Left ventricle myocardium inferior (tissue), 1 donor: ENCODE results near the gene CEBPB. TPM values are rescaled to one million over a fixed set of nuclear protein-coding genes. Genes with fewer than 3 reads are reported as not detected.
"Not testable (repeated sequence)": the region's sequence is repeated elsewhere in the genome, so short reads cannot be mapped to it uniquely, and the experiment has no call there.

Experiments
- DNase-seq: peaks from one replicate; pipeline ENCODE4 v3.0.0-alpha.2; 2020
- H3K27ac ChIP-seq: fragments of 200-600 bp; replicated peaks from 2 replicates; pipeline ENCODE4 v1.8.0; 2021
- H3K27me3 ChIP-seq: fragments of 200-600 bp; 2 replicates; pipeline ENCODE4 v1.8.0; 2021; ENCODE audit warnings: low read depth
- H3K36me3 ChIP-seq: fragments of 200-600 bp; 2 replicates; pipeline ENCODE4 v1.8.0; 2021
- H3K4me1 ChIP-seq: fragments of 200-600 bp; 2 replicates; pipeline ENCODE4 v1.8.0; 2021
- H3K4me3 ChIP-seq: fragments of 200-600 bp; 2 replicates; pipeline ENCODE4 v1.8.0; 2021; ENCODE audit warnings: mild to moderate bottlenecking, moderate library complexity
- H3K9me3 ChIP-seq: fragments of 200-600 bp; replicated peaks from 2 replicates; pipeline ENCODE4 v1.8.0; 2021
- intact Hi-C: fragments of 100-400 bp; cut with micrococcal nuclease; formaldehyde crosslinking; loops from one replicate; pipeline ENCODE4 v1.11.0; 2022
- total RNA-seq: library from RNA; stranded (reverse); fragmentation: NEBNext Ultra II Directional; extraction: Animal tissue kit (Norgen Biotek cat#: 25700); gene quantifications from one replicate; pipeline ENCODE4 v1.2.1, GENCODE V29; 2021
- TF ChIP-seq, protein P1 (sequence below): fragments of 200-600 bp; IDR thresholded peaks from 2 replicates; pipeline ENCODE4 v1.8.0; 2021; ENCODE audit warnings: antibody characterized with exemption, mild to moderate bottlenecking, borderline replicate concordance
- donor health status: DM: no; HTN: yes; CAD: no; lungs with severe emphysema.

CEBPB gene
- total RNA-seq, 1 donor from 2014 or later = 54.0 TPM

DNA sequence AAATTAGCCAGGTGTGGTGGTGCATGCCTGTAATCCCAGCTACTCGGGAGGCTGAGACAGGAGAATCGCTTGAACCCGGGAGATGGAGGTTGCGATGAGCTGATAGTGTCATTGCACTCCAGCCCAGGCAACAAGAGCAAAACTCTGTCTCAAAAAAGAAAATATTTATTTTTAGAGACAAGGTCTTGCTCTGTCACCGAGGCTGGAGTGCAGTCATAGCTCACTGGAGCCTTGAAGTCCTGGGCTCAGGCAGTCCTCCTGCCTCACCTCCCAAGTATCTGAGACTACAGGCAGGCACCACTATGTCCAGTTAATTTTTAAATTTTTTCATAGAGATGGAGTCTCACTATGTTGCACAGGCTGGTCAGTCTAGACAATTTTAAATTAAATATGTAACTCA is 16.2 kb upstream of the CEBPB start:
- DNase-seq = no peak
- Histone ChIP-seq H3K9me3 (no peaks in the 10 kb centered on the region), H3K4me1 (peaks cover 32% of the 10 kb centered on the region), H3K27ac (no peak overlapping the region), H3K36me3 (peaks cover 5% of the 10 kb centered on the region), H3K4me3 (no peak overlapping the region), H3K27me3 (no peaks in the 10 kb centered on the region)
- TF ChIP-seq, protein P1, sequence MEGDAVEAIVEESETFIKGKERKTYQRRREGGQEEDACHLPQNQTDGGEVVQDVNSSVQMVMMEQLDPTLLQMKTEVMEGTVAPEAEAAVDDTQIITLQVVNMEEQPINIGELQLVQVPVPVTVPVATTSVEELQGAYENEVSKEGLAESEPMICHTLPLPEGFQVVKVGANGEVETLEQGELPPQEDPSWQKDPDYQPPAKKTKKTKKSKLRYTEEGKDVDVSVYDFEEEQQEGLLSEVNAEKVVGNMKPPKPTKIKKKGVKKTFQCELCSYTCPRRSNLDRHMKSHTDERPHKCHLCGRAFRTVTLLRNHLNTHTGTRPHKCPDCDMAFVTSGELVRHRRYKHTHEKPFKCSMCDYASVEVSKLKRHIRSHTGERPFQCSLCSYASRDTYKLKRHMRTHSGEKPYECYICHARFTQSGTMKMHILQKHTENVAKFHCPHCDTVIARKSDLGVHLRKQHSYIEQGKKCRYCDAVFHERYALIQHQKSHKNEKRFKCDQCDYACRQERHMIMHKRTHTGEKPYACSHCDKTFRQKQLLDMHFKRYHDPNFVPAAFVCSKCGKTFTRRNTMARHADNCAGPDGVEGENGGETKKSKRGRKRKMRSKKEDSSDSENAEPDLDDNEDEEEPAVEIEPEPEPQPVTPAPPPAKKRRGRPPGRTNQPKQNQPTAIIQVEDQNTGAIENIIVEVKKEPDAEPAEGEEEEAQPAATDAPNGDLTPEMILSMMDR = no peak
- intact Hi-C loops = loop anchor here (10.0 kb wide), 1 partner anchor 190 kb away; the partner anchor contains the start of gene SNAI1

DNA sequence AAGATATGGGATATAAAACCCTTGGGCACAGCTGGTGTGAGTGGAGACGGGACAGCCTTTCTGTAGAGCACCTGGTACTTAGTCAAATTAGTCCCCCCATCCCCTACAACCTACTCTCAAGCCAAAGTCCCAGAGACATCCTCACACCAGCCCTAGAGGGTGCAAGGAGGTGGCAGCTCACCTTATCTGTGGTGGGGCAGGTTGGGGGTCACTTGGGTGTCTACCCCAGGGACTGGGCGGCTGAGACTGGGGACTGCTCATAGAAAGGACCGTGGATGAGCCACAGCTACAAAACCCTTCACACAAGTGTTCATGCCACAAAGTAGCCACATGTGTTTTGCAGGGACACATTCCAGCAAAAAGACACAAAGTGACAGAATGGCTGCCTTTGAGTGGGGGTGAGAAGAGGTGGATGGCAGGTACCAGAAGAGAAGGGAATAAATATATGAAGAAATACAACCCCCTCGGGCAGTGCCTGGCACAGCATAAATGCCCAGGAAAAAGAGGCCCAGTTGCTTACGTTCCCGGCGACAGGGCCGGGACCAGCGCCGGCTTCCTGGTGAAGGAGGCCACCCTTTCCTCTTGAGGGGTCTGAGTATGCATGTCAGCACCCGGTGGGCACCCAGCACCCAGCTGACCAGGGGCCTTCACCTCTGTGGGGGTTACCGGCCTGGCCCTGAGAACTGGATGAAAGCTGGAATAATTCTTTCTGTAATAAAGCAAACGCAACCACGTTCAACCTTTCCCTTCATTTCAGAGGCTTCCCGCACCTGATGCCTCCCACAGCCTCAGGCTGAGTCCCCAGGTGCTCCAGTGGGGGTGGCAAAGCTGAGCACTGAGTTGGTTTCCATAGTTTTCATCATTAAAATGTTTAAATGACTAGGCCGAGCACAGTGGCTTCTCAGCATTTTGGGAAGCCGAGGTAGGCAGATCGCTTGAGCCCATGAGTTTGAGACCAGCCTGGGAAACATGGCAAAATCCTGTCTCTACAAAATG is 14.4 kb upstream of the CEBPB start:
- DNase-seq = no peak
- H3K4me1 ChIP-seq = peaks cover 27% of the 10 kb centered on the region
- H3K27ac ChIP-seq = no peak overlapping the region
- H3K9me3 ChIP-seq = no peaks in the 10 kb centered on the region
- H3K4me3 ChIP-seq = no peak overlapping the region
- no peaks in the 10 kb centered on the region for H3K27me3 ChIP-seq
- TF ChIP-seq, protein P1 = no peak
- peaks cover 5% of the 10 kb centered on the region for H3K36me3 ChIP-seq
- intact Hi-C loops = loop anchor here (10.0 kb wide), 1 partner anchor 191 kb away; the partner anchor contains the start of gene SNAI1

DNA sequence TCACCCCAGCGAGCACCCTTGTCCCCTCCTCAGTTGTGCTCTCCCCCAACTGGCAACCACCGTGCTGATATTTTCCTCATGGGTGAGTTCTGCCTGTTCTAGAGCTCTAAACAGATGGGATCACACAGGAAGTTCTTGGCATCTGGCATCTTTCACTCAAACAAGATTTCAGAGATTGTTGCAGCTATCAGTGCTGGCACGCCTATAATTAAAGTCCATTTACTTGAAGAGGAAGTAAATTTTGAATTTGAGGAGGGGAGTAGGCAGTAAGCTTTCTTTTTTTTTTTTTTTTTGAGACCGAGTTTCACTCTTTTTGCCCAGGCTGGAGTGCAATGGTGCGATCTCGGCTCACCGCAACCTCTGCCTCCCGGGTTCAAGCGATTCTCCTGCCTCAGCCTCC is 12.0 kb upstream of the CEBPB start:
- not testable (repeated sequence) for H3K27me3 ChIP-seq, H3K4me1 ChIP-seq, DNase-seq, H3K27ac ChIP-seq, H3K36me3 ChIP-seq, H3K9me3 ChIP-seq, H3K4me3 ChIP-seq
- intact Hi-C loops = loop anchor here (10.0 kb wide), 1 partner anchor 194 kb away; the partner anchor contains the start of gene SNAI1

DNA sequence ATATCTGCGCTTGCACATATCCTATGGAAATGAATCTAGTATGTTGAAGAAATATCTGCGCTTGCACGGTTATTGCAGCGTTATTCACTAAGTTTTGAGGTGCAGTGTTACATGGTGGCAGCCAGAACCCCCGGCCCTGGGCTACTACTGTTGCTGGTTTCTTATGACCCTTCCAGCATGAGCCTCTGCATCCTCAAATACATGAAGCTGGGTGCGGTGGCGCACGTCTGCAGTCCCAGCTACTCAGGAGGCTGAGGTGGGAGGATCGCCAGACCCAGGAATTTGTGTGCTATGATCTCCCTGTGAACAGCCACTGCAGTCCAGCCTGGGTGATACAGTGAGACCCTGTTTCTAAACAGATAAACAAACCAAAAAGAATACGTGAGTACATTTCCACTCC is 9.3 kb upstream of the CEBPB start:
- peaks cover 5% of the 10 kb centered on the region for H3K36me3 ChIP-seq
- H3K27ac ChIP-seq = no peak overlapping the region
- intact Hi-C loops = no loop called here
- H3K9me3 ChIP-seq = no peaks in the 10 kb centered on the region
- DNase-seq = no peak
- H3K4me3 ChIP-seq = no peak overlapping the region
- no peaks in the 10 kb centered on the region for H3K4me1 ChIP-seq
- TF ChIP-seq, protein P1 = no peak
- no peaks in the 10 kb centered on the region for H3K27me3 ChIP-seq

DNA sequence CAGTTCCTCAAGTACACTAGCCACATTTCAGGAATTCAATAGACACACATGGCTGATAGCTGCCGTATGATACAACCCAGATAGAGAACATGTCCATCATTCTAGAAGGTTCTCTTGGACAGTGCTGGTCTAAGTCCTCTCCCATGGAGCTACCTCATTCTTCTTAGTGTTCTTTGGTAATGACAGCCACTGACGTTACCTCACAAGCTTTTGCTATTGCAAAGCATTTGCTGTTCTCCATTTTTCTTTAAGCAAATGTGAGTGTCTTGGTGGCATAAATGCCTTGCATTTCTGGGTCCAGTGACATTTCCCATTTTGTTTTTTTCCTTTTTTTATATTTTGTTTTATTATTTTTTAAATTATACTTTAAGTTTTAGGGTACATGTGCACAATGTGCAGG is 8.3 kb upstream of the CEBPB start:
- intact Hi-C loops = no loop called here

More for the DNA sequence above, 8.3 kb upstream of the CEBPB start:
- H3K27me3 ChIP-seq = no peaks in the 10 kb centered on the region
- H3K36me3 ChIP-seq = peaks cover 4% of the 10 kb centered on the region
- no peak overlapping the region for H3K4me3 ChIP-seq
- no peak overlapping the region for H3K27ac ChIP-seq
- no peaks in the 10 kb centered on the region for H3K9me3 ChIP-seq
- H3K4me1 ChIP-seq = peaks cover 2% of the 10 kb centered on the region
- TF ChIP-seq, protein P1 = no peak
- no peak for DNase-seq
